ENCODE results near the gene IMMP2L. TPM values are rescaled to one million over a fixed set of nuclear protein-coding genes. Genes with fewer than 3 reads are reported as not detected.
A peak's percentile ranks its signal among the peaks of the same experiment; 100 is the strongest.

Gene IMMP2L
- total RNA-seq, 1 experiment from 2014 or later, result 13.6 TPM

DNA sequence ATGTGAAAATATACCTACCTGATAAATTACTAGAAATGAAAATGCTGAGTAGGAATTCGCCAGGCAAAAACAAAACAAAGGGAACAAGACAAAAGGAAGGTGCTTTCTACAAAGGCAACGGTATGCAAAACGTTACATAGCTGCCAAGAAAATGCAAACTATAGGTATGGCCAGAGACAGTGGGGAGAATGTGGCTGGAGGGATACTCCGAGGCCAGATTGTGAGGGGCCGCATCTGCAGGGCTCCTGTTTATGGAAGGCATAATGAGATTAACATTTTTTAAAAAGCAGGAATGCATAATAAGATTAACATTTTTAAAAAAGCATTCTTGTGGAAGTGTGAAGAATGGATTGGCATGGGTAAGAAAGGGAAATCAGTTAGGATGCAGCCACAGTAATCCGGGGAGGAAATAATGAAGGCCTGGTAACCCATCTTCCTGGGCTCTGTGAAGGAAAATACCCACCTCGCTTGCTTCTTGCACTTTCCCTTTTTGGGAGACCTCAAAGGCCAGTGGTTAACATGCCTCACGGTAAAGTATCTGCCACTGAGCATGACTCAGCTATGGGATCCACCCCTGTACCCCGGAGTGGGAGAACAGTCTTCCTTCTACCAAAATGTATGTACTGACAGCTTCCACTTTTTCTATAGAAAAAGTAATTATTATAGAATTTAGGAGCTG lies 617.2 kb downstream of the IMMP2L start:
- no peaks in the 10 kb centered on the region for H3K27me3 Mint-ChIP-seq (ENCODE audit: low read depth)
- POLR2A ChIA-PET, result interaction anchor here (0.6 kb wide), 1 partner anchor 461 kb away, joined by 3 read pairs; no protein-coding TSS in a partner anchor
- peak; percentile 86 for ATAC-seq
- DNase-seq (ENCODE audit: low spot score), result no peak
- H3K9me3 Mint-ChIP-seq, result no peaks in the 10 kb centered on the region
- CTCF ChIA-PET, result no interaction called here
- no peak for TF ChIP-seq NR3C1 (CRISPR knock-in tag; conservative IDR thresholded peaks at IDR 0.05; ENCODE audit: low read depth)
- TF ChIP-seq, protein P1, sequence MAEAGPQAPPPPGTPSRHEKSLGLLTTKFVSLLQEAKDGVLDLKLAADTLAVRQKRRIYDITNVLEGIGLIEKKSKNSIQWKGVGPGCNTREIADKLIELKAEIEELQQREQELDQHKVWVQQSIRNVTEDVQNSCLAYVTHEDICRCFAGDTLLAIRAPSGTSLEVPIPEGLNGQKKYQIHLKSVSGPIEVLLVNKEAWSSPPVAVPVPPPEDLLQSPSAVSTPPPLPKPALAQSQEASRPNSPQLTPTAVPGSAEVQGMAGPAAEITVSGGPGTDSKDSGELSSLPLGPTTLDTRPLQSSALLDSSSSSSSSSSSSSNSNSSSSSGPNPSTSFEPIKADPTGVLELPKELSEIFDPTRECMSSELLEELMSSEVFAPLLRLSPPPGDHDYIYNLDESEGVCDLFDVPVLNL (CRISPR knock-in tag; IDR thresholded peaks at IDR 0.05; ENCODE audit: borderline replicate concordance, low read depth), result no peak
- H3K4me3 Mint-ChIP-seq, result no peak overlapping the region; the same call in 1 of the 2 replicates
- peak overlapping the region; percentile 19; the same call in 1 of the 2 replicates for H3K27ac Mint-ChIP-seq
- no peaks in the 10 kb centered on the region for H3K36me3 Mint-ChIP-seq
- peaks cover 31% of the 10 kb centered on the region for H3K4me1 Mint-ChIP-seq

DNA sequence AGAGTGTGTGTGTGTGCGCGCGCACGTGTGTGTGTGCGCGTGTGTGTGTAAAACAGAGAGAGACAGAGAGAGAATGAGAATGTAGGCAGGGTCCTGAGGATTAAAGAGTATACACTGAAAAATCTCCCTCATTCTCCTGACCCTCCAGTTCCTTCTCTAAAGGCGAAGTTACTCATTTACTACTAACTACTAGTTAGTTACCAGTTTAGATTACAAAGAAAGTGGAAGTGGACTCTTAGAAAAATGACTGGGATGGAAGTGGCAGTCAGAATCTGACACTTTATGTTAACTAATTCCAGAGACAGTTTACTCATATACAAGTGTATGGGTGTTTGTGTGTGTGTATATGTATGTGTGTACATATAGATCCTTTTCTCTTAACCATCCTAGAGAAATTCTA lies 617.8 kb downstream of the IMMP2L start:
- POLR2A ChIA-PET, result no interaction called here
- CTCF ChIA-PET, result no interaction called here
- peak overlapping the region; percentile 85; the same call in 1 of the 2 replicates for H3K27ac Mint-ChIP-seq

DNA sequence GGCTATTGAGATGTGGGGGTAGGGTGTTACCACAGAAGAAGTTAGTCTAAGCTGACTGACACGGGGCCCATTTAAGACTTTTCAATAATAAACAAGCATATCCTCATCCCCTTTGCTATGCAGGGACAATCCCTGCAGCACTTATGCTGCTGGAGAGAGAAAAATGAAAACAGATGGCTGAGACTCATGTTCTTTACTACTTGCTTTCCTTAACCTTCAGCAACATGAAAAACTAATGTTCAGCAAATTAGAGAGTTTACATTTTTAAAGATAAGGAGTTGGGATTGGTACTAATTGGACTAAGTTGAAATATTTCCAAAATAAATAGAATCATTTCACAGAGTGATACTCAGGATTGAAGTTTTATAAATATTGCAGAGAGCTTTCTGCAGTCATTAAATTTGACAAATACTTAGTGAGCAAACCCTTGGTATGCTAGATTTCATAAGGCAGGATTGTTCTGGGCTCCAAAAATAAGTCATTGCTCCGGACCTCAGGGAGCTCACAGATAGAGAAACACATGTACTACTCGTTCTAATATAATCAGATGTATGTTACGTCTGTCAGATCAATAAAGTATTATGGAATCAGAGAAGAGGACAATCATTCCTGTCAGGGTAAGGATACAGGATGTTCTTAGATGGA lies 618.5 kb downstream of the IMMP2L start:
- Mint-ChIP-seq H3K27ac (peak overlapping the region; percentile 85; the same call in 1 of the 2 replicates), H3K36me3 (no peaks in the 10 kb centered on the region), H3K4me1 (peaks cover 31% of the 10 kb centered on the region), H3K9me3 (no peaks in the 10 kb centered on the region), H3K27me3 (ENCODE audit: low read depth) (no peaks in the 10 kb centered on the region), H3K4me3 (no peak overlapping the region)
- ChIA-PET CTCF (no interaction called here), POLR2A (no interaction called here)
- TF ChIP-seq NFYB (CRISPR knock-in tag; conservative IDR thresholded peaks at IDR 0.05; ENCODE audit: low read depth), result no peak
- TF ChIP-seq, protein P2, sequence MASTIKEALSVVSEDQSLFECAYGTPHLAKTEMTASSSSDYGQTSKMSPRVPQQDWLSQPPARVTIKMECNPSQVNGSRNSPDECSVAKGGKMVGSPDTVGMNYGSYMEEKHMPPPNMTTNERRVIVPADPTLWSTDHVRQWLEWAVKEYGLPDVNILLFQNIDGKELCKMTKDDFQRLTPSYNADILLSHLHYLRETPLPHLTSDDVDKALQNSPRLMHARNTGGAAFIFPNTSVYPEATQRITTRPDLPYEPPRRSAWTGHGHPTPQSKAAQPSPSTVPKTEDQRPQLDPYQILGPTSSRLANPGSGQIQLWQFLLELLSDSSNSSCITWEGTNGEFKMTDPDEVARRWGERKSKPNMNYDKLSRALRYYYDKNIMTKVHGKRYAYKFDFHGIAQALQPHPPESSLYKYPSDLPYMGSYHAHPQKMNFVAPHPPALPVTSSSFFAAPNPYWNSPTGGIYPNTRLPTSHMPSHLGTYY (CRISPR knock-in tag; IDR thresholded peaks at IDR 0.05), result no peak
- TF ChIP-seq, protein P3, sequence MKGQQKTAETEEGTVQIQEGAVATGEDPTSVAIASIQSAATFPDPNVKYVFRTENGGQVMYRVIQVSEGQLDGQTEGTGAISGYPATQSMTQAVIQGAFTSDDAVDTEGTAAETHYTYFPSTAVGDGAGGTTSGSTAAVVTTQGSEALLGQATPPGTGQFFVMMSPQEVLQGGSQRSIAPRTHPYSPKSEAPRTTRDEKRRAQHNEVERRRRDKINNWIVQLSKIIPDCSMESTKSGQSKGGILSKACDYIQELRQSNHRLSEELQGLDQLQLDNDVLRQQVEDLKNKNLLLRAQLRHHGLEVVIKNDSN (CRISPR knock-in tag; IDR thresholded peaks at IDR 0.05), result no peak
- no peak for TF ChIP-seq HMGA2 (CRISPR knock-in tag; IDR thresholded peaks at IDR 0.05)
- TF ChIP-seq, protein P4, sequence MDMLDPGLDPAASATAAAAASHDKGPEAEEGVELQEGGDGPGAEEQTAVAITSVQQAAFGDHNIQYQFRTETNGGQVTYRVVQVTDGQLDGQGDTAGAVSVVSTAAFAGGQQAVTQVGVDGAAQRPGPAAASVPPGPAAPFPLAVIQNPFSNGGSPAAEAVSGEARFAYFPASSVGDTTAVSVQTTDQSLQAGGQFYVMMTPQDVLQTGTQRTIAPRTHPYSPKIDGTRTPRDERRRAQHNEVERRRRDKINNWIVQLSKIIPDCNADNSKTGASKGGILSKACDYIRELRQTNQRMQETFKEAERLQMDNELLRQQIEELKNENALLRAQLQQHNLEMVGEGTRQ (CRISPR knock-in tag; IDR thresholded peaks at IDR 0.05), result no peak
- no peak for TF ChIP-seq SOX15 (CRISPR knock-in tag; IDR thresholded peaks at IDR 0.05)
- TF ChIP-seq ZBTB21 (CRISPR knock-in tag; IDR thresholded peaks at IDR 0.05; ENCODE audit: borderline replicate concordance), result no peak
- TF ChIP-seq, protein P5, sequence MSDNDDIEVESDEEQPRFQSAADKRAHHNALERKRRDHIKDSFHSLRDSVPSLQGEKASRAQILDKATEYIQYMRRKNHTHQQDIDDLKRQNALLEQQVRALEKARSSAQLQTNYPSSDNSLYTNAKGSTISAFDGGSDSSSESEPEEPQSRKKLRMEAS (CRISPR knock-in tag; IDR thresholded peaks at IDR 0.05), result no peak
- TF ChIP-seq CBFB (CRISPR knock-in tag; IDR thresholded peaks at IDR 0.05; ENCODE audit: low read depth), result no peak
- no peak for TF ChIP-seq MXD4 (CRISPR knock-in tag; IDR thresholded peaks at IDR 0.05; ENCODE audit: borderline replicate concordance)
- TF ChIP-seq, protein P1 (CRISPR knock-in tag; IDR thresholded peaks at IDR 0.05; ENCODE audit: borderline replicate concordance, low read depth), result no peak
- no peak for DNase-seq (ENCODE audit: low spot score)
- ATAC-seq, result no peak

More for the DNA sequence above, 617.8 kb downstream of the IMMP2L start:
- DNase-seq (ENCODE audit: low spot score) (no peak), ATAC-seq (no peak)
- Mint-ChIP-seq H3K27me3 (ENCODE audit: low read depth) (no peaks in the 10 kb centered on the region), H3K36me3 (no peaks in the 10 kb centered on the region), H3K9me3 (no peaks in the 10 kb centered on the region), H3K4me1 (peaks cover 31% of the 10 kb centered on the region), H3K4me3 (no peak overlapping the region)
- TF ChIP-seq MXD4 (CRISPR knock-in tag; IDR thresholded peaks at IDR 0.05; ENCODE audit: borderline replicate concordance) (no peak), ESRRA (CRISPR knock-in tag; IDR thresholded peaks at IDR 0.05; ENCODE audit: borderline replicate concordance) (no peak), NFATC4 (CRISPR knock-in tag; IDR thresholded peaks at IDR 0.05) (no peak), ZNF138 (CRISPR knock-in tag; conservative IDR thresholded peaks at IDR 0.05) (no peak), CREB1 (CRISPR knock-in tag; IDR thresholded peaks at IDR 0.05) (no peak)
- TF ChIP-seq, protein P5 (CRISPR knock-in tag; IDR thresholded peaks at IDR 0.05), result no peak
- TF ChIP-seq, protein P6, sequence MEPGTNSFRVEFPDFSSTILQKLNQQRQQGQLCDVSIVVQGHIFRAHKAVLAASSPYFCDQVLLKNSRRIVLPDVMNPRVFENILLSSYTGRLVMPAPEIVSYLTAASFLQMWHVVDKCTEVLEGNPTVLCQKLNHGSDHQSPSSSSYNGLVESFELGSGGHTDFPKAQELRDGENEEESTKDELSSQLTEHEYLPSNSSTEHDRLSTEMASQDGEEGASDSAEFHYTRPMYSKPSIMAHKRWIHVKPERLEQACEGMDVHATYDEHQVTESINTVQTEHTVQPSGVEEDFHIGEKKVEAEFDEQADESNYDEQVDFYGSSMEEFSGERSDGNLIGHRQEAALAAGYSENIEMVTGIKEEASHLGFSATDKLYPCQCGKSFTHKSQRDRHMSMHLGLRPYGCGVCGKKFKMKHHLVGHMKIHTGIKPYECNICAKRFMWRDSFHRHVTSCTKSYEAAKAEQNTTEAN (CRISPR knock-in tag; IDR thresholded peaks at IDR 0.05), result no peak
- TF ChIP-seq, protein P7, sequence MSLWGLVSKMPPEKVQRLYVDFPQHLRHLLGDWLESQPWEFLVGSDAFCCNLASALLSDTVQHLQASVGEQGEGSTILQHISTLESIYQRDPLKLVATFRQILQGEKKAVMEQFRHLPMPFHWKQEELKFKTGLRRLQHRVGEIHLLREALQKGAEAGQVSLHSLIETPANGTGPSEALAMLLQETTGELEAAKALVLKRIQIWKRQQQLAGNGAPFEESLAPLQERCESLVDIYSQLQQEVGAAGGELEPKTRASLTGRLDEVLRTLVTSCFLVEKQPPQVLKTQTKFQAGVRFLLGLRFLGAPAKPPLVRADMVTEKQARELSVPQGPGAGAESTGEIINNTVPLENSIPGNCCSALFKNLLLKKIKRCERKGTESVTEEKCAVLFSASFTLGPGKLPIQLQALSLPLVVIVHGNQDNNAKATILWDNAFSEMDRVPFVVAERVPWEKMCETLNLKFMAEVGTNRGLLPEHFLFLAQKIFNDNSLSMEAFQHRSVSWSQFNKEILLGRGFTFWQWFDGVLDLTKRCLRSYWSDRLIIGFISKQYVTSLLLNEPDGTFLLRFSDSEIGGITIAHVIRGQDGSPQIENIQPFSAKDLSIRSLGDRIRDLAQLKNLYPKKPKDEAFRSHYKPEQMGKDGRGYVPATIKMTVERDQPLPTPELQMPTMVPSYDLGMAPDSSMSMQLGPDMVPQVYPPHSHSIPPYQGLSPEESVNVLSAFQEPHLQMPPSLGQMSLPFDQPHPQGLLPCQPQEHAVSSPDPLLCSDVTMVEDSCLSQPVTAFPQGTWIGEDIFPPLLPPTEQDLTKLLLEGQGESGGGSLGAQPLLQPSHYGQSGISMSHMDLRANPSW (CRISPR knock-in tag; conservative IDR thresholded peaks at IDR 0.05; ENCODE audit: low read depth), result no peak

Data from WTC11 (cell line).